ENCODE measurements around the gene SLC25A21.
"Not testable (repeated sequence)": the region's sequence is repeated elsewhere in the genome, so short reads cannot be mapped to it uniquely, and the experiment has no call there.

Gene SLC25A21

DNA sequence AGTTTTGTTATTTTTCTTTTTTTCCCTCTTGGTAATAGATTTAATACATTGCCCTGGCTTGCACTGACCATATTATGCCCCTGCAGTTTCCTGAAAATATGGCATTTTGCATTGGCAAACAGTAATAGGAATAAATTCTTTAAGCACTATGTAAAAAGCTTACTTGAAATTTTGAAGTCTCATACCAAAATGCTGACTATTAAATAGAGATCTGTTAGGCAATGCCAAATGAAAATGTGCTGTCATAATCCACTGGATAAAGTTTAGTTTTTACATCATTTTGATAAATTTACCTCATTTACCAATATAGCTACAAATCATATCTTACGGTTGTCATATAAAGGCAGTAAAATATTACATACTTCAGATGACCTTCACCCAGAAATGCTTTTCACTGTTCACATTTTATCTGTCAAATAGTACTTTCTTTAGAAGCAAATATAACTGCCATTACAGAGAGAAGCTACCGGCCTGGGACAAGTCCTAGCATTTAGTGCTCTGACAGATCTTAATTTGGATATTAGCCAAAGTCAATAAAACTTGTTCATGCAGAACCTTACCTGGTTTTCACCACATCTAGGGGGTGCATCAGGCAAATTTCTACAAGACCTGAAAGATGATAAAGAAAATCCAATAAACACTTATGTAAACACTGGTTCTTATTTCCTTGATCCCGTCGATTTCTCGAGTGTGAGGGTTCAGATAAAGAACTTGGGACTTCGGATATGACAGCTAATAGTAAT, 297.8 kb downstream of the SLC25A21 start:
- H3K36me3 ChIP-seq (ENCODE audit: control insufficient read depth in 2 of 2, insufficient read depth in 2 of 2, low read length in 2 of 2): no peaks in the 10 kb centered on the region

DNA sequence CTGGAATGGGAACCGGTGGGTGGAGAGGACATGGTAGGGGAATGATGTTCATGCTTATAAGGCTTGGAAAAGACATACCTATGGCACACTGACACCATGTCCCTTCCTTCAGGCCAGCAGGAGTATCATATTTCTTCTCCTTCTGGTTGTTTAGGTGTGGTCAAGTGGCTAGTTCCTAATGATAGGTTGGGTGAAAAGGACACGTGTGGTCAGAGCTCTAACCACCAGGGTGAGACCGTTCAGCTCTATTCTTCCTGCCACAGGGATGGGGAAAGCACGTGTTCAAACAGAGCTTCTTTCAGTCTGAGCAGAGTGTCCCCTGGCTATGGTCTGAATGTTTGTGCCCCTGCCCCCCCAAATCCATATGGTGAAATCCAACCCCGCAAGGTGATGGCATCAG, 301.6 kb downstream of the SLC25A21 start:
- H3K9ac ChIP-seq (ENCODE audit: low read length in 2 of 2): no peak overlapping the region
- no peaks in the 10 kb centered on the region for H3K27me3 ChIP-seq (ENCODE audit: control insufficient read depth in 1 of 2, insufficient read depth in 2 of 2, low read length in 2 of 2)
- no peak overlapping the region for H3K27ac ChIP-seq (ENCODE audit: low read length)
- no peaks in the 10 kb centered on the region for H3K9me3 ChIP-seq (ENCODE audit: control insufficient read depth in 2 of 2, low read length in 2 of 2)
- no peaks in the 10 kb centered on the region for H3K4me1 ChIP-seq (ENCODE audit: control insufficient read depth, insufficient read depth, low read length)
- H3K36me3 ChIP-seq (ENCODE audit: control insufficient read depth in 2 of 2, insufficient read depth in 2 of 2, low read length in 2 of 2): no peaks in the 10 kb centered on the region
- H3K4me3 ChIP-seq (ENCODE audit: low read length in 2 of 2): no peak overlapping the region

More for the DNA sequence above, 297.8 kb downstream of the SLC25A21 start:
- H3K9ac ChIP-seq (ENCODE audit: low read length in 2 of 2): no peak overlapping the region
- no peaks in the 10 kb centered on the region for H3K27me3 ChIP-seq (ENCODE audit: control insufficient read depth in 1 of 2, insufficient read depth in 2 of 2, low read length in 2 of 2)
- no peak overlapping the region for H3K4me3 ChIP-seq (ENCODE audit: low read length in 2 of 2)
- no peaks in the 10 kb centered on the region for H3K9me3 ChIP-seq (ENCODE audit: control insufficient read depth in 2 of 2, low read length in 2 of 2)
- H3K27ac ChIP-seq (ENCODE audit: low read length): no peak overlapping the region
- H3K4me1 ChIP-seq (ENCODE audit: control insufficient read depth, insufficient read depth, low read length): no peaks in the 10 kb centered on the region

DNA sequence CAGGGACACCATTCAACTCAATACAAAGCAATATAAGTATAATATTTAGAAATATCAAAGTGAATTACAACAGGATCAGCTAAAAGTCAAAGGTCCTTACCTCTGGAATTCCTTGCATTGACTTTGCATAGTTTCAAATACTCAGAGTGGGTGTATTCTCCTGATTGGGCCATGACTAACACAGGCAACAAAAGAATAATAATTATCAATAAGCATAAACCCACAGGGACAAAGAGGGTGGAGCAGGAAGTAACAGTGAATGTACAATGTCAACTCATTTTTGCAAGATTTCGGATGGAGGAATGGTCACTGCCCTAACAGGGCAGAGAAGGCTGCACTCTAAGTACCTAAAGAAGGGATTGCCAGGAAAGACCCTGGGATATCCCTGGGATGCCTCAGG, 303.3 kb downstream of the SLC25A21 start:
- no peak overlapping the region for H3K4me3 ChIP-seq (ENCODE audit: low read length in 2 of 2)
- no peaks in the 10 kb centered on the region for H3K27me3 ChIP-seq (ENCODE audit: control insufficient read depth in 1 of 2, insufficient read depth in 2 of 2, low read length in 2 of 2)
- no peak overlapping the region for H3K9ac ChIP-seq (ENCODE audit: low read length in 2 of 2)
- H3K9me3 ChIP-seq (ENCODE audit: control insufficient read depth in 2 of 2, low read length in 2 of 2): no peaks in the 10 kb centered on the region
- no peak overlapping the region for H3K27ac ChIP-seq (ENCODE audit: low read length)
- H3K4me1 ChIP-seq (ENCODE audit: control insufficient read depth, insufficient read depth, low read length): no peaks in the 10 kb centered on the region
- no peaks in the 10 kb centered on the region for H3K36me3 ChIP-seq (ENCODE audit: control insufficient read depth in 2 of 2, insufficient read depth in 2 of 2, low read length in 2 of 2)

DNA sequence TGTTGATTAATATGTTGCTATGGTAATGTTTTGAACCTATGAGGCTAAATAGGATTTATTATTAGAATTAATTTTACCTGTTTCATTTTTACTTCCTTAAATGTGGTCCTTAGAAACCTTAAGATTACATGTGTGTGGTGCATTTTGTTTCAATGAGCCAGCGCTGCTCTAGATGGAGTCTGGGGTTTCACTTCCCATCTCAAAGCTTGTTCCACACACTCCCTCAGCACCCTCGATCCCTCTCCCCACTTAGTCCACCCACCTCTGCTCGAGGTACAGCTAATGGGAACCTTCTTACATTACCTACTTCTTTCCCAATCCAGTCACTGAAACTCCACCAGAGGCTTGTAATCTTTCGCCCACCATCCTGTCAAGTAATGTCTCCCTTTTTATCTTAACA, 305.5 kb downstream of the SLC25A21 start:
- Histone ChIP-seq H3K9me3 (ENCODE audit: control insufficient read depth in 2 of 2, low read length in 2 of 2) (no peaks in the 10 kb centered on the region), H3K27ac (ENCODE audit: low read length) (no peak overlapping the region), H3K27me3 (ENCODE audit: control insufficient read depth in 1 of 2, insufficient read depth in 2 of 2, low read length in 2 of 2) (no peaks in the 10 kb centered on the region), H3K4me1 (ENCODE audit: control insufficient read depth, insufficient read depth, low read length) (no peaks in the 10 kb centered on the region), H3K9ac (ENCODE audit: low read length in 2 of 2) (no peak overlapping the region), H3K36me3 (ENCODE audit: control insufficient read depth in 2 of 2, insufficient read depth in 2 of 2, low read length in 2 of 2) (no peaks in the 10 kb centered on the region), H3K4me3 (ENCODE audit: low read length in 2 of 2) (no peak overlapping the region)

- H3K4me1 ChIP-seq (ENCODE audit: control insufficient read depth, insufficient read depth, low read length): no peaks in the 10 kb centered on the region
- H3K9me3 ChIP-seq (ENCODE audit: control insufficient read depth in 2 of 2, low read length in 2 of 2): no peaks in the 10 kb centered on the region
- H3K36me3 ChIP-seq (ENCODE audit: control insufficient read depth in 2 of 2, insufficient read depth in 2 of 2, low read length in 2 of 2): no peaks in the 10 kb centered on the region
- no peak overlapping the region for H3K4me3 ChIP-seq (ENCODE audit: low read length in 2 of 2)
- H3K27ac ChIP-seq (ENCODE audit: low read length): no peak overlapping the region
- no peak overlapping the region for H3K9ac ChIP-seq (ENCODE audit: low read length in 2 of 2)
- no peaks in the 10 kb centered on the region for H3K27me3 ChIP-seq (ENCODE audit: control insufficient read depth in 1 of 2, insufficient read depth in 2 of 2, low read length in 2 of 2)
Measured at GRCh38 chr14:36863271-36863670, 309.1 kb downstream of the SLC25A21 start.

GRCh38 chr14:36862237-36862636, 310.2 kb downstream of the SLC25A21 start:
- not testable (repeated sequence) for H3K9me3 ChIP-seq (ENCODE audit: control insufficient read depth in 2 of 2, low read length in 2 of 2); H3K4me3 ChIP-seq (ENCODE audit: low read length in 2 of 2); H3K9ac ChIP-seq (ENCODE audit: low read length in 2 of 2); H3K27me3 ChIP-seq (ENCODE audit: control insufficient read depth in 1 of 2, insufficient read depth in 2 of 2, low read length in 2 of 2); H3K36me3 ChIP-seq (ENCODE audit: control insufficient read depth in 2 of 2, insufficient read depth in 2 of 2, low read length in 2 of 2); H3K4me1 ChIP-seq (ENCODE audit: control insufficient read depth, insufficient read depth, low read length); H3K27ac ChIP-seq (ENCODE audit: low read length)

GRCh38 chr14:36860831-36861230, 311.6 kb downstream of the SLC25A21 start:
- no peaks in the 10 kb centered on the region for H3K4me1 ChIP-seq (ENCODE audit: control insufficient read depth, insufficient read depth, low read length)
- no peak overlapping the region for H3K9ac ChIP-seq (ENCODE audit: low read length in 2 of 2)
- no peak overlapping the region for H3K4me3 ChIP-seq (ENCODE audit: low read length in 2 of 2)
- H3K27ac ChIP-seq (ENCODE audit: low read length): no peak overlapping the region
- no peaks in the 10 kb centered on the region for H3K36me3 ChIP-seq (ENCODE audit: control insufficient read depth in 2 of 2, insufficient read depth in 2 of 2, low read length in 2 of 2)
- H3K9me3 ChIP-seq (ENCODE audit: control insufficient read depth in 2 of 2, low read length in 2 of 2): no peaks in the 10 kb centered on the region
- H3K27me3 ChIP-seq (ENCODE audit: control insufficient read depth in 1 of 2, insufficient read depth in 2 of 2, low read length in 2 of 2): no peaks in the 10 kb centered on the region

GRCh38 chr14:36859119-36859518, 313.3 kb downstream of the SLC25A21 start:
- no peak overlapping the region for H3K4me3 ChIP-seq (ENCODE audit: low read length in 2 of 2)
- no peaks in the 10 kb centered on the region for H3K9me3 ChIP-seq (ENCODE audit: control insufficient read depth in 2 of 2, low read length in 2 of 2)
- no peak overlapping the region for H3K9ac ChIP-seq (ENCODE audit: low read length in 2 of 2)
- no peak overlapping the region for H3K27ac ChIP-seq (ENCODE audit: low read length)
- H3K4me1 ChIP-seq (ENCODE audit: control insufficient read depth, insufficient read depth, low read length): no peaks in the 10 kb centered on the region
- H3K36me3 ChIP-seq (ENCODE audit: control insufficient read depth in 2 of 2, insufficient read depth in 2 of 2, low read length in 2 of 2): no peaks in the 10 kb centered on the region
- H3K27me3 ChIP-seq (ENCODE audit: control insufficient read depth in 1 of 2, insufficient read depth in 2 of 2, low read length in 2 of 2): no peaks in the 10 kb centered on the region

- no peak overlapping the region for H3K27ac ChIP-seq (ENCODE audit: low read length)
- no peaks in the 10 kb centered on the region for H3K36me3 ChIP-seq (ENCODE audit: control insufficient read depth in 2 of 2, insufficient read depth in 2 of 2, low read length in 2 of 2)
- H3K27me3 ChIP-seq (ENCODE audit: control insufficient read depth in 1 of 2, insufficient read depth in 2 of 2, low read length in 2 of 2): no peaks in the 10 kb centered on the region
- H3K4me3 ChIP-seq (ENCODE audit: low read length in 2 of 2): no peak overlapping the region
- no peak overlapping the region for H3K9ac ChIP-seq (ENCODE audit: low read length in 2 of 2)
- peaks cover 6% of the 10 kb centered on the region for H3K4me1 ChIP-seq (ENCODE audit: control insufficient read depth, insufficient read depth, low read length)
- H3K9me3 ChIP-seq (ENCODE audit: control insufficient read depth in 2 of 2, low read length in 2 of 2): no peaks in the 10 kb centered on the region
Measured at GRCh38 chr14:36857842-36858445, 314.5 kb downstream of the SLC25A21 start.

GRCh38 chr14:36857136-36857535, 315.3 kb downstream of the SLC25A21 start:
- H3K4me1 ChIP-seq (ENCODE audit: control insufficient read depth, insufficient read depth, low read length): peaks cover 6% of the 10 kb centered on the region
- no peaks in the 10 kb centered on the region for H3K36me3 ChIP-seq (ENCODE audit: control insufficient read depth in 2 of 2, insufficient read depth in 2 of 2, low read length in 2 of 2)
- H3K9ac ChIP-seq (ENCODE audit: low read length in 2 of 2): no peak overlapping the region
- no peaks in the 10 kb centered on the region for H3K27me3 ChIP-seq (ENCODE audit: control insufficient read depth in 1 of 2, insufficient read depth in 2 of 2, low read length in 2 of 2)
- no peaks in the 10 kb centered on the region for H3K9me3 ChIP-seq (ENCODE audit: control insufficient read depth in 2 of 2, low read length in 2 of 2)
- no peak overlapping the region for H3K27ac ChIP-seq (ENCODE audit: low read length)
- H3K4me3 ChIP-seq (ENCODE audit: low read length in 2 of 2): no peak overlapping the region

Data from stomach smooth muscle (tissue), 2 donors.